ENCODE measurements around the gene LTC4S. TPM values are rescaled to one million over a fixed set of nuclear protein-coding genes. Genes with fewer than 3 reads are reported as not detected.

Gene LTC4S
- total and polyA plus RNA-seq, 9 of the 15 experiments (the other 6 are each of a cell fraction or from before 2014, with no cell fraction given): 0.17 to 0.77 (median 0.75) TPM; not detected in 6

DNA sequence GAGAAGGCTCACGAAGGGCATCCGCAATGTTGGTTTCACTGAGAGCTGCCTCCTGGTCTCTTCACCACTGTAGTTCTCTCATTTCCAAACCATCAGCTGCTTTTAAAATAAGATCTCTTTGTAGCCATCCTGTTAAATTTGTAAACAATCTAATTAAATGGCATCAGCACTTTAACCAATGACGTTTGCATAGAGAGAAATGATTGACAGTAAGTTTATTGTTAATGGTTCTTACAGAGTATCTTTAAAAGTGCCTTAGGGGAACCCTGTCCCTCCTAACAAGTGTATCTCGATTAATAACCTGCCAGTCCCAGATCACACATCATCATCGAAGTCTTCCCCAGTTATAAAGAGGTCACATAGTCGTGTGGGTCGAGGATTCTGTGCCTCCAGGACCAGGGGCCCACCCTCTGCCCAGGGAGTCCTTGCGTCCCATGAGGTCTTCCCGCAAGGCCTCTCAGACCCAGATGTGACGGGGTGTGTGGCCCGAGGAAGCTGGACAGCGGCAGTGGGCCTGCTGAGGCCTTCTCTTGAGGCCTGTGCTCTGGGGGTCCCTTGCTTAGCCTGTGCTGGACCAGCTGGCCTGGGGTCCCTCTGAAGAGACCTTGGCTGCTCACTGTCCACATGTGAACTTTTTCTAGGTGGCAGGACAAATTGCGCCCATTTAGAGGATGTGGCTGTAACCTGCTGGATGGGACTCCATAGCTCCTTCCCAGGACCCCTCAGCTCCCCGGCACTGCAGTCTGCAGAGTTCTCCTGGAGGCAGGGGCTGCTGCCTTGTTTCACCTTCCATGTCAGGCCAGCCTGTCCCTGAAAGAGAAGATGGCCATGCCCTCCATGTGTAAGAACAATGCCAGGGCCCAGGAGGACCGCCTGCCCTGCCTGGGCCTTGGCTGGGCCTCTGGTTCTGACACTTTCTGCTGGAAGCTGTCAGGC is 43.6 kb downstream of the LTC4S start (continued):
- TF ChIP-seq, protein P1, sequence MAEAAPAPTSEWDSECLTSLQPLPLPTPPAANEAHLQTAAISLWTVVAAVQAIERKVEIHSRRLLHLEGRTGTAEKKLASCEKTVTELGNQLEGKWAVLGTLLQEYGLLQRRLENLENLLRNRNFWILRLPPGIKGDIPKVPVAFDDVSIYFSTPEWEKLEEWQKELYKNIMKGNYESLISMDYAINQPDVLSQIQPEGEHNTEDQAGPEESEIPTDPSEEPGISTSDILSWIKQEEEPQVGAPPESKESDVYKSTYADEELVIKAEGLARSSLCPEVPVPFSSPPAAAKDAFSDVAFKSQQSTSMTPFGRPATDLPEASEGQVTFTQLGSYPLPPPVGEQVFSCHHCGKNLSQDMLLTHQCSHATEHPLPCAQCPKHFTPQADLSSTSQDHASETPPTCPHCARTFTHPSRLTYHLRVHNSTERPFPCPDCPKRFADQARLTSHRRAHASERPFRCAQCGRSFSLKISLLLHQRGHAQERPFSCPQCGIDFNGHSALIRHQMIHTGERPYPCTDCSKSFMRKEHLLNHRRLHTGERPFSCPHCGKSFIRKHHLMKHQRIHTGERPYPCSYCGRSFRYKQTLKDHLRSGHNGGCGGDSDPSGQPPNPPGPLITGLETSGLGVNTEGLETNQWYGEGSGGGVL (CRISPR knock-in tag; IDR thresholded peaks at IDR 0.05): no peak
- 0 out of 2 replicates have a peak, but pooled peaks have one; percentile 29 for TF ChIP-seq ZNF586 (CRISPR knock-in tag; conservative IDR thresholded peaks at IDR 0.05)
- TF ChIP-seq RAD21 (CRISPR knock-in tag; conservative IDR thresholded peaks at IDR 0.05 in 1 of 2, IDR thresholded peaks at IDR 0.05 in 1 of 2): 0 out of 4 replicates have a peak, but pooled peaks of 1 of the 2 experiments have one; percentile 3
- no peak for TF ChIP-seq NFIX (CRISPR knock-in tag; IDR thresholded peaks at IDR 0.05; ENCODE audit: low read depth)
- no peak for TF ChIP-seq MYBL2 (IDR thresholded peaks at IDR 0.05; ENCODE audit: low read depth)
- TF ChIP-seq MYBL2 (CRISPR knock-in tag; IDR thresholded peaks at IDR 0.05; ENCODE audit: borderline replicate concordance): no peak
- TF ChIP-seq, protein P2, sequence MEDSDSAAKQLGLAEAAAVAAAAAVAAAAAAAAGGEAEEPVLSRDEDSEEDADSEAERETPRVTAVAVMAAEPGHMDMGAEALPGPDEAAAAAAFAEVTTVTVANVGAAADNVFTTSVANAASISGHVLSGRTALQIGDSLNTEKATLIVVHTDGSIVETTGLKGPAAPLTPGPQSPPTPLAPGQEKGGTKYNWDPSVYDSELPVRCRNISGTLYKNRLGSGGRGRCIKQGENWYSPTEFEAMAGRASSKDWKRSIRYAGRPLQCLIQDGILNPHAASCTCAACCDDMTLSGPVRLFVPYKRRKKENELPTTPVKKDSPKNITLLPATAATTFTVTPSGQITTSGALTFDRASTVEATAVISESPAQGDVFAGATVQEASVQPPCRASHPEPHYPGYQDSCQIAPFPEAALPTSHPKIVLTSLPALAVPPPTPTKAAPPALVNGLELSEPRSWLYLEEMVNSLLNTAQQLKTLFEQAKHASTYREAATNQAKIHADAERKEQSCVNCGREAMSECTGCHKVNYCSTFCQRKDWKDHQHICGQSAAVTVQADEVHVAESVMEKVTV (CRISPR knock-in tag; IDR thresholded peaks at IDR 0.05): 0 out of 2 replicates have a peak, but pooled peaks have one; percentile 7
- TF ChIP-seq, protein P3, sequence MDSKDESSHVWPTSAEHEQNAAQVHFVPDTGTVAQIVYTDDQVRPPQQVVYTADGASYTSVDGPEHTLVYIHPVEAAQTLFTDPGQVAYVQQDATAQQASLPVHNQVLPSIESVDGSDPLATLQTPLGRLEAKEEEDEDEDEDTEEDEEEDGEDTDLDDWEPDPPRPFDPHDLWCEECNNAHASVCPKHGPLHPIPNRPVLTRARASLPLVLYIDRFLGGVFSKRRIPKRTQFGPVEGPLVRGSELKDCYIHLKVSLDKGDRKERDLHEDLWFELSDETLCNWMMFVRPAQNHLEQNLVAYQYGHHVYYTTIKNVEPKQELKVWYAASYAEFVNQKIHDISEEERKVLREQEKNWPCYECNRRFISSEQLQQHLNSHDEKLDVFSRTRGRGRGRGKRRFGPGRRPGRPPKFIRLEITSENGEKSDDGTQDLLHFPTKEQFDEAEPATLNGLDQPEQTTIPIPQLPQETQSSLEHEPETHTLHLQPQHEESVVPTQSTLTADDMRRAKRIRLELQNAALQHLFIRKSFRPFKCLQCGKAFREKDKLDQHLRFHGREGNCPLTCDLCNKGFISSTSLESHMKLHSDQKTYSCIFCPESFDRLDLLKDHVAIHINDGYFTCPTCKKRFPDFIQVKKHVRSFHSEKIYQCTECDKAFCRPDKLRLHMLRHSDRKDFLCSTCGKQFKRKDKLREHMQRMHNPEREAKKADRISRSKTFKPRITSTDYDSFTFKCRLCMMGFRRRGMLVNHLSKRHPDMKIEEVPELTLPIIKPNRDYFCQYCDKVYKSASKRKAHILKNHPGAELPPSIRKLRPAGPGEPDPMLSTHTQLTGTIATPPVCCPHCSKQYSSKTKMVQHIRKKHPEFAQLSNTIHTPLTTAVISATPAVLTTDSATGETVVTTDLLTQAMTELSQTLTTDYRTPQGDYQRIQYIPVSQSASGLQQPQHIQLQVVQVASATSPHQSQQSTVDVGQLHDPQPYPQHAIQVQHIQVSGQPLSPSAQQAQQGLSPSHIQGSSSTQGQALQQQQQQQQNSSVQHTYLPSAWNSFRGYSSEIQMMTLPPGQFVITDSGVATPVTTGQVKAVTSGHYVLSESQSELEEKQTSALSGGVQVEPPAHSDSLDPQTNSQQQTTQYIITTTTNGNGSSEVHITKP (IDR thresholded peaks at IDR 0.05; ENCODE audit: partially characterized antibody): no peak
- TF ChIP-seq, protein P4, sequence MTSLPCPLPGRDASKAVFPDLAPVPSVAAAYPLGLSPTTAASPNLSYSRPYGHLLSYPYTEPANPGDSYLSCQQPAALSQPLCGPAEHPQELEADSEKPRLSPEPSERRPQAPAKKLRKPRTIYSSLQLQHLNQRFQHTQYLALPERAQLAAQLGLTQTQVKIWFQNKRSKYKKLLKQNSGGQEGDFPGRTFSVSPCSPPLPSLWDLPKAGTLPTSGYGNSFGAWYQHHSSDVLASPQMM (CRISPR knock-in tag; IDR thresholded peaks at IDR 0.05): no peak
- TF ChIP-seq ZSCAN29 (IDR thresholded peaks at IDR 0.05): no peak
- TF ChIP-seq PHTF2 (CRISPR knock-in tag; IDR thresholded peaks at IDR 0.05): 0 out of 2 replicates have a peak, but pooled peaks have one; percentile 59
- no peak for TF ChIP-seq MTF1 (CRISPR knock-in tag; IDR thresholded peaks at IDR 0.05; ENCODE audit: borderline replicate concordance)
- TF ChIP-seq PHB (CRISPR knock-in tag; IDR thresholded peaks at IDR 0.05): no peak; the same call in 1 of the 2 replicates
- TF ChIP-seq POLR2B (IDR thresholded peaks at IDR 0.05; ENCODE audit: low read depth, partially characterized antibody): peak; percentile 10
- no peak for TF ChIP-seq BMI1 (IDR thresholded peaks at IDR 0.05; ENCODE audit: low read length)

Measured in K562 (cell line).